22Rv1 (cell line): Measurements from ENCODE around the gene VWA8.

Source experiments
- ZFX ChIP-seq: fragments of 450-650 bp; IDR thresholded peaks from 2 replicates; pipeline ENCODE4 v1.6.1; 2017; ENCODE audit warnings: antibody characterized with exemption, borderline replicate concordance
- TF ChIP-seq, protein P1 (sequence below): fragments of 450-650 bp; IDR thresholded peaks from 2 replicates; pipeline ENCODE4 v1.5.1; 2017; ENCODE audit warnings: mild to moderate bottlenecking

GRCh38 chr13:41658057-41658661 is 302.8 kb downstream of the VWA8 start:
- TF ChIP-seq, protein P1, sequence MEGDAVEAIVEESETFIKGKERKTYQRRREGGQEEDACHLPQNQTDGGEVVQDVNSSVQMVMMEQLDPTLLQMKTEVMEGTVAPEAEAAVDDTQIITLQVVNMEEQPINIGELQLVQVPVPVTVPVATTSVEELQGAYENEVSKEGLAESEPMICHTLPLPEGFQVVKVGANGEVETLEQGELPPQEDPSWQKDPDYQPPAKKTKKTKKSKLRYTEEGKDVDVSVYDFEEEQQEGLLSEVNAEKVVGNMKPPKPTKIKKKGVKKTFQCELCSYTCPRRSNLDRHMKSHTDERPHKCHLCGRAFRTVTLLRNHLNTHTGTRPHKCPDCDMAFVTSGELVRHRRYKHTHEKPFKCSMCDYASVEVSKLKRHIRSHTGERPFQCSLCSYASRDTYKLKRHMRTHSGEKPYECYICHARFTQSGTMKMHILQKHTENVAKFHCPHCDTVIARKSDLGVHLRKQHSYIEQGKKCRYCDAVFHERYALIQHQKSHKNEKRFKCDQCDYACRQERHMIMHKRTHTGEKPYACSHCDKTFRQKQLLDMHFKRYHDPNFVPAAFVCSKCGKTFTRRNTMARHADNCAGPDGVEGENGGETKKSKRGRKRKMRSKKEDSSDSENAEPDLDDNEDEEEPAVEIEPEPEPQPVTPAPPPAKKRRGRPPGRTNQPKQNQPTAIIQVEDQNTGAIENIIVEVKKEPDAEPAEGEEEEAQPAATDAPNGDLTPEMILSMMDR: no peak
- TF ChIP-seq ZFX: no peak
